Measurements from ENCODE around the gene SLC9A6.

DNA sequence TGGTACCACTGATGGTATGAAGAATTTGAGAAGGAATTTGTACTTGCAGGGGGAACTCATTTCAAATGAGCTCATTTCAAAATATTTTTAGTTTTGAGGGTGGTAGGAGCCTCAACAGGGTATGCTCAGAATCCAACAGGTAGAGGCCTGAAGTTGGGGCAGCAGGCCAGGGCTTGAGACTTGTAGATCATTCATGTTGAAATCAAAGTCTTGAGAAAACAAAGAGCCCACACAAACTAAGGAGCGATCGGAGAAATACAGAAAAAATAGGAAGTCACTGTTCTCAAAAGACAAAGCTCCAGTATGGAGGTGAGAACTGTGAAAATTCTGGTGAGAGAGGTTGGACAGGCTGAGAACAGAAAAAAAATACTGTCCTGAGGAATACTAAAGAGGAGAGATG, 979 bp upstream of the SLC9A6 start:
- TF ChIP-seq, protein P1, sequence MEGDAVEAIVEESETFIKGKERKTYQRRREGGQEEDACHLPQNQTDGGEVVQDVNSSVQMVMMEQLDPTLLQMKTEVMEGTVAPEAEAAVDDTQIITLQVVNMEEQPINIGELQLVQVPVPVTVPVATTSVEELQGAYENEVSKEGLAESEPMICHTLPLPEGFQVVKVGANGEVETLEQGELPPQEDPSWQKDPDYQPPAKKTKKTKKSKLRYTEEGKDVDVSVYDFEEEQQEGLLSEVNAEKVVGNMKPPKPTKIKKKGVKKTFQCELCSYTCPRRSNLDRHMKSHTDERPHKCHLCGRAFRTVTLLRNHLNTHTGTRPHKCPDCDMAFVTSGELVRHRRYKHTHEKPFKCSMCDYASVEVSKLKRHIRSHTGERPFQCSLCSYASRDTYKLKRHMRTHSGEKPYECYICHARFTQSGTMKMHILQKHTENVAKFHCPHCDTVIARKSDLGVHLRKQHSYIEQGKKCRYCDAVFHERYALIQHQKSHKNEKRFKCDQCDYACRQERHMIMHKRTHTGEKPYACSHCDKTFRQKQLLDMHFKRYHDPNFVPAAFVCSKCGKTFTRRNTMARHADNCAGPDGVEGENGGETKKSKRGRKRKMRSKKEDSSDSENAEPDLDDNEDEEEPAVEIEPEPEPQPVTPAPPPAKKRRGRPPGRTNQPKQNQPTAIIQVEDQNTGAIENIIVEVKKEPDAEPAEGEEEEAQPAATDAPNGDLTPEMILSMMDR (conservative IDR thresholded peaks at IDR 0.05; ENCODE audit: low read depth in 2 of 2): no peak
- TF ChIP-seq EZH2 (IDR thresholded peaks at IDR 0.05; ENCODE audit: low read depth, unreplicated experiment) (no peak), POLR2AphosphoS5 (IDR thresholded peaks at IDR 0.05; ENCODE audit: low read depth) (no peak), EZH2phosphoT487 (IDR thresholded peaks at IDR 0.05; ENCODE audit: unreplicated experiment) (no peak), CREB1 (CRISPR knock-in tag; IDR thresholded peaks at IDR 0.05; ENCODE audit: low read depth) (no peak), STAT1 (IDR thresholded peaks at IDR 0.05; ENCODE audit: unreplicated experiment) (no peak), ZNF114 (CRISPR knock-in tag; IDR thresholded peaks at IDR 0.05) (no peak), JUNB (IDR thresholded peaks at IDR 0.05; ENCODE audit: unreplicated experiment) (no peak)
- TF ChIP-seq, protein P2, sequence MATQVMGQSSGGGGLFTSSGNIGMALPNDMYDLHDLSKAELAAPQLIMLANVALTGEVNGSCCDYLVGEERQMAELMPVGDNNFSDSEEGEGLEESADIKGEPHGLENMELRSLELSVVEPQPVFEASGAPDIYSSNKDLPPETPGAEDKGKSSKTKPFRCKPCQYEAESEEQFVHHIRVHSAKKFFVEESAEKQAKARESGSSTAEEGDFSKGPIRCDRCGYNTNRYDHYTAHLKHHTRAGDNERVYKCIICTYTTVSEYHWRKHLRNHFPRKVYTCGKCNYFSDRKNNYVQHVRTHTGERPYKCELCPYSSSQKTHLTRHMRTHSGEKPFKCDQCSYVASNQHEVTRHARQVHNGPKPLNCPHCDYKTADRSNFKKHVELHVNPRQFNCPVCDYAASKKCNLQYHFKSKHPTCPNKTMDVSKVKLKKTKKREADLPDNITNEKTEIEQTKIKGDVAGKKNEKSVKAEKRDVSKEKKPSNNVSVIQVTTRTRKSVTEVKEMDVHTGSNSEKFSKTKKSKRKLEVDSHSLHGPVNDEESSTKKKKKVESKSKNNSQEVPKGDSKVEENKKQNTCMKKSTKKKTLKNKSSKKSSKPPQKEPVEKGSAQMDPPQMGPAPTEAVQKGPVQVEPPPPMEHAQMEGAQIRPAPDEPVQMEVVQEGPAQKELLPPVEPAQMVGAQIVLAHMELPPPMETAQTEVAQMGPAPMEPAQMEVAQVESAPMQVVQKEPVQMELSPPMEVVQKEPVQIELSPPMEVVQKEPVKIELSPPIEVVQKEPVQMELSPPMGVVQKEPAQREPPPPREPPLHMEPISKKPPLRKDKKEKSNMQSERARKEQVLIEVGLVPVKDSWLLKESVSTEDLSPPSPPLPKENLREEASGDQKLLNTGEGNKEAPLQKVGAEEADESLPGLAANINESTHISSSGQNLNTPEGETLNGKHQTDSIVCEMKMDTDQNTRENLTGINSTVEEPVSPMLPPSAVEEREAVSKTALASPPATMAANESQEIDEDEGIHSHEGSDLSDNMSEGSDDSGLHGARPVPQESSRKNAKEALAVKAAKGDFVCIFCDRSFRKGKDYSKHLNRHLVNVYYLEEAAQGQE (IDR thresholded peaks at IDR 0.05; ENCODE audit: unreplicated experiment): no peak
